ENCODE measurements around the gene TGFBR3L. TPM values are rescaled to one million over a fixed set of nuclear protein-coding genes. Genes with fewer than 3 reads are reported as not detected.

Gene TGFBR3L
- total RNA-seq, 4 donors from 2014 or later, result not detected

DNA sequence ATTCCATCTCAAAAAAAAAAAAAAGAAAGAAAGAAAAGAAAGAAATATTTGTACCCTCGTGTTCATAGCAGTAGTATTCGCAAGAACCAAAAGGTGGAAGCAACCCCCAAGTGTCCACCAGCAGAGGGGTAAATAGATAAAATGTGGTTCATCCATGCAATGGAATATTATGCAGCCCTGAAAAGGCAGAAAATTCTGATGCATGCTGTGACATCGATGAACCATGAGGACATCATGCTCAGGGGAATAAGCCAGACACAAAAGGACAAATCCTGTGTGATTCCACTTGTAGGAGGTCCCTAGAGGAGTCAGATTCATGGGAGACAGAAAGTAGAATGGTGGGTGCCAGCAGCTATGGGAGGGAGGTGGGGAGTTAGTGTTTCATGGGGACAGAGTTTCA is 32.7 kb upstream of the TGFBR3L start:
- ATAC-seq (ENCODE audit: low FRiP score) (no peak), DNase-seq (ENCODE audit: low spot score) (no peak)
- TF ChIP-seq, protein P1, sequence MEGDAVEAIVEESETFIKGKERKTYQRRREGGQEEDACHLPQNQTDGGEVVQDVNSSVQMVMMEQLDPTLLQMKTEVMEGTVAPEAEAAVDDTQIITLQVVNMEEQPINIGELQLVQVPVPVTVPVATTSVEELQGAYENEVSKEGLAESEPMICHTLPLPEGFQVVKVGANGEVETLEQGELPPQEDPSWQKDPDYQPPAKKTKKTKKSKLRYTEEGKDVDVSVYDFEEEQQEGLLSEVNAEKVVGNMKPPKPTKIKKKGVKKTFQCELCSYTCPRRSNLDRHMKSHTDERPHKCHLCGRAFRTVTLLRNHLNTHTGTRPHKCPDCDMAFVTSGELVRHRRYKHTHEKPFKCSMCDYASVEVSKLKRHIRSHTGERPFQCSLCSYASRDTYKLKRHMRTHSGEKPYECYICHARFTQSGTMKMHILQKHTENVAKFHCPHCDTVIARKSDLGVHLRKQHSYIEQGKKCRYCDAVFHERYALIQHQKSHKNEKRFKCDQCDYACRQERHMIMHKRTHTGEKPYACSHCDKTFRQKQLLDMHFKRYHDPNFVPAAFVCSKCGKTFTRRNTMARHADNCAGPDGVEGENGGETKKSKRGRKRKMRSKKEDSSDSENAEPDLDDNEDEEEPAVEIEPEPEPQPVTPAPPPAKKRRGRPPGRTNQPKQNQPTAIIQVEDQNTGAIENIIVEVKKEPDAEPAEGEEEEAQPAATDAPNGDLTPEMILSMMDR (IDR thresholded peaks at IDR 0.05), result no peak

DNA sequence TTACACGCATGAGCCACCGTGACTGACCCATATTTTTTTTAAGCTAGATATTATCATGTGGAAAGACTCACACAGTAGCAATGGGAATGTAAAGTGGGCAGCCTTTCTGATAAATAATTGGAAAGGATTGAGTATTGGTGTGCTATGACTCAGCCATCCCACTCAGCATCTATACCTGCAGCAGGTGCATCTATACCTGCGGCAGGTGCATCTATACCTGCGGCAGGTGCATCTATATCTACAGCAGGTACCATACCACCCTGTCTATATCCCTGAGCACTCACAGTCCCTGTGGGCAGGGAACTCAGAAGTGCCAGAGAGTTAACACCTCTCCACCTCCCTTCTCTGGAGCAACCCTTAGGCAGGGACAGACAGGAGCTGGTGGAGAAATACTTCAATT is 31.5 kb upstream of the TGFBR3L start:
- TF ChIP-seq, protein P1 (IDR thresholded peaks at IDR 0.05), result no peak
- ATAC-seq (ENCODE audit: low FRiP score), result no peak
- DNase-seq (ENCODE audit: low spot score), result no peak

DNA sequence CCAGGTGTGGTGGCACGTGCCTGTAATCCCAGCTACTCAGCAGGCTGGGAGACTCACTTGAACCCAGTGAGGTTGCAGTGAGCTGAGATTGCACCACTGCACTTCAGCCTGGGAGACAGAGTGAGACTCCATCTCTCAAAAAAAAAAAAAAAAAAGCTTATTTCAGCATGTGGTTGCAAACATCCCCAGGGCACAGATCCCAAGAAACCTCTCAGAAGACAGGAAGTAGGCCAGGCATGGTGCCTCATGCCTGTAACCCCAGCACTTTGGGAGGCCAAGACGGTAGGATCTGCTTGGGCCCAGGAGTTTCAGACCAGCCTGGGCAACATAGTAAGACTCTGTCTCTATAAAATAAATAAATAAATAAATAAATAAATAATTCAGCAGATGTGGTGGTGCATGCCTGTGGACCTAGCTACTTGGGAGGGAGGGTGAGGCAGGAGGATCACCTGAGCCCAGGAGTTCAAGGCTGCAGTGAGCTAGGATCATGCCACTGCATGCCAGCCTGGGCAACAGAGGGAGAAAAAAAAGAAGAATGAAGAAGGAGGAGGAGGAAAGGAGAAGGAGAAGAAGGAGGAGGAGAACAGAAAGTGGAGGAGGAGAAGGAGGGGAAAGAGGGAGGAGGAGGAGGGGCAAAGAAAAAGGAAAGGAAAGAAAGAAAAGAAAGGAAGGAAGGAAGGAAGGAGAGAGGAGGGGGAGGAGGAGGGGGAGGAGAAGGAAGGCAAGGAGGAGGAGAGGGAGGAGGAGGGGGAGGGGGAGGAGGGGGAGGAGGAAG is 30.6 kb upstream of the TGFBR3L start:
- DNase-seq (ENCODE audit: low spot score) (no peak), ATAC-seq (ENCODE audit: low FRiP score) (no peak)
- TF ChIP-seq, protein P1 (IDR thresholded peaks at IDR 0.05), result no peak

DNA sequence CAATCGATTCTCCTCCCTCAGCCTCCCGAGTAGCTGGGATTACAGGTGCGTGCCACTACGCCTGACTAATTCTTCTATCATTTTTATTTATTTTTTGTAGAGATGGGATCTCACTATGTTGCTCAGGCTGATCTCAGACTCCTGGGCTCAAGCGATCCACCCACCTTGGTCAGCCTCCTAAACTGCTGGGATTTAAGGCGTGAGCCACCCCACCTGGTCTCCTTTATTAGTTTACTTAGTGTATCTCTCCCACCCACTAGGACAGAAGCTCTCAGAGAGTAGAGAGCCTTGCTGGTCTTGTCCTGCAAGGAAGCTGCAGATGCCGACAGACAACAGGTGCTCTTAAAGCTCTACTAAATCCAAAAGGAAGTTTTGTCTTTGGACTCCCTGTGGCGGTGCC is 28.8 kb upstream of the TGFBR3L start:
- ATAC-seq (ENCODE audit: low FRiP score) (no peak), DNase-seq (ENCODE audit: low spot score) (no peak)
- TF ChIP-seq, protein P1 (IDR thresholded peaks at IDR 0.05), result no peak

DNA sequence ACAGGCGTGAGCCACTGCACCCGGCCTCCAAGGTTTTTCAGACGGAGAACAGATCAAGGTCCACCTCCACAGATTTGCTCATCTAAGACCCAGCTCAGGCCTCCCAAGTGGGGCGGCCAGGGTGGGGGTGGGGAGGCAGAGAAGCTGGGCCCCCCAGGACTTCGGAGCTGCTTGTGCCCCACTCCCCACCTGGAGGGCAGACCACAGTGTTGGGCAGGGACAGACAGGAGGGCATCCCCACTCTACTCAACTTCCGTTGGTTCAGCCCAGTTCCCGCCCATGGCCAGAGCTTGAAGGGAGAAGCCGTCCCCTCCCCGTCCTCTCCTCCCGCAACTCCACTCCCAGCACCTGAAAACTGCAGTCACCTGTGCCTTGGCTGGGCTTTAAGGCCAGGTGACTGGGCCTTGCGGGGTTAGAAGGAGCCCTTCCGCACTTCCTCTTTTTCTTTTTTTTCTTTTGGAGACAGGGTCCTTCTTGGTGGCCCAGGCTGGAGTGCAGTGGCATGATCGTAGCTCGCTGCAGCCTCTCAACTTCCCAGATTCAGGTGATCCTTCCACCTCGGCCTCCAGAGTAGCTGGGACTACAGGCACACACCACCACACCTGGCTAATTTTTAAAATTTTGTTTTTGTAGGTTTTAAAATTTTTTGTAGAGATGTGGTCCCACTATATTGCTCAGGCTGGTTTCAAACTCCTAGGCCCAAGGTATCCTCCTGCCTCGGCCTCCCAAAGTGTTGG is 27.1 kb upstream of the TGFBR3L start:
- DNase-seq (ENCODE audit: low spot score), result no peak
- TF ChIP-seq, protein P1 (IDR thresholded peaks at IDR 0.05), result no peak
- no peak for ATAC-seq (ENCODE audit: low FRiP score)

DNA sequence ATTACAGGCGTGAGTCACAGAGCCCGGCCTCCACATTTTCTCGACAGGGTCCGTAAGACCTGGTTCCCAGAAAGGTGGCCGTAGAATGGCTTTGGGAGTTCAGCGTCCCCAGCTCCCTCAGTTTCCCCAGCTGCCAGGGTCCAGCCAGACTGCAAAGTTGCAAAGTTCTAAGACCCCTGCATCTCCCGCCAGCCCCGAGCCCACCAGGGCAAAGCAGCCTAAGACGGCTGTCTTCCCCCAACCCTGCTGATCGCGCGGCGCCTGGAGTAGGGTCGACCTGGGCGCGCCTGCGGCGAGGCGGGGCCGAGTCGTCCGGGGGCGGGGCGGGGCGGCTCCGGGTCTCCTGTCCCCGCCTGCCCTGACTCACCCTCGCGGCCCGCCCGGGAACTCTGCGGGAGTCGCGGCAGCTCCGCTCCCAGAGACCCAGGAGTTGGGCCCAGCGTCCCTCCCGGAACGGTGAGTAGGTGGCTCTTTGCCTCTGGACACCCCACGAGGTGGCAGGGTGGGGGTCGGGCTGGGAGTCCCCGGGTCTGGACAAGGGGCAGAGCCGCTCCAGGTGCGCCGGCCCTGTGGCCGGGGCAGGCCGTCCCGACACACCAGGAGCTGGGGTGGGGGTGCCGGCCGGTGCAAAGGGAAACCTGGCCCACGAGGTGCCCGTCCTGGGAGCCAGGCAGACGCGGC is 26.3 kb upstream of the TGFBR3L start, which contains the start of gene LRRC8E:
TSS of gene LRRC8E (plus strand) at position 366 of the 681 bp plus-strand sequence. CDS start 7,094 bp downstream, outside the sequence.
- ATAC-seq (ENCODE audit: low FRiP score) (peak; percentile 95), DNase-seq (ENCODE audit: low spot score) (no peak)
- TF ChIP-seq, protein P1 (IDR thresholded peaks at IDR 0.05), result no peak

All from omental fat pad (tissue), 4 donors.